Heart right ventricle (tissue), 16 donors: ENCODE measurements around the gene HYAL4. TPM values are rescaled to one million over a fixed set of nuclear protein-coding genes. Genes with fewer than 3 reads are reported as not detected.

Source experiments
- ATAC-seq, 8 donors: fragments of 200-7000 bp; cut with Tn5 transposase; one replicate each; pipeline ENCODE4 v1.9.1; 2020; ENCODE audit warnings: mild to moderate bottlenecking in 8 of 8, moderate library complexity in 8 of 8, moderate number of reproducible peaks in 1 of 8
- DNase-seq, 2 donors: peaks; one replicate each; pipeline ENCODE4 v3.0.0-alpha.2; 2020
- H3K27ac ChIP-seq, 10 donors: fragments of 200-600 bp; sonication (generic) in 2 of 10; one replicate each; pipeline versions ENCODE4 v1.5.0 to v1.8.0; 2020 to 2022; ENCODE audit warnings: mild to moderate bottlenecking in 3 of 10
- H3K27me3 ChIP-seq, 7 donors: fragments of 200-600 bp; one replicate each; pipeline ENCODE4 v1.8.0; 2021 to 2022; ENCODE audit warnings: mild to moderate bottlenecking in 2 of 7
- H3K36me3 ChIP-seq, 9 donors: fragments of 200-600 bp; sonication (generic) in 1 of 9; one replicate each; pipeline versions ENCODE4 v1.5.0 to v1.8.0; 2020 to 2022; ENCODE audit warnings: mild to moderate bottlenecking in 2 of 9
- H3K4me1 ChIP-seq, 9 donors: fragments of 200-600 bp; sonication (generic) in 1 of 9; one replicate each; pipeline versions ENCODE4 v1.5.0 to v1.8.0; 2020 to 2022; ENCODE audit warnings: mild to moderate bottlenecking in 4 of 9
- H3K4me3 ChIP-seq, 10 donors: fragments of 200-600 bp; sonication (generic) in 2 of 10; one replicate each; pipeline versions ENCODE4 v1.5.0 to v1.8.0; 2020 to 2022; ENCODE audit warnings: mild to moderate bottlenecking in 7 of 10, moderate library complexity in 2 of 10
- H3K9me3 ChIP-seq, 11 donors: fragments of 200-600 bp in 10 of 11; sonication (generic) in 2 of 11; one replicate each; pipeline versions ENCODE4 v1.5.0 to v1.8.0; 2013 to 2022; ENCODE audit warnings: mild to moderate bottlenecking in 2 of 11, control low read depth in 1 of 11, moderate library complexity in 1 of 11
- CTCF ChIP-seq, 9 donors: fragments of 200-600 bp; sonication (generic) in 2 of 9; IDR thresholded peaks; one replicate each; pipeline versions ENCODE4 v1.5.0 to v1.8.0; 2021 to 2022; ENCODE audit warnings: antibody characterized with exemption in 9 of 9, mild to moderate bottlenecking in 5 of 9, moderate library complexity in 1 of 9
- WGBS, 2 donors: extraction: QIAGEN DNeasy Blood & Tissue Kit; methylation state at CpG; one replicate each; pipeline ENCODE4 v1.1.7; 2013; ENCODE audit warnings: inconsistent platforms in 1 of 2; 5-methylcytosine and 5-hydroxymethylcytosine counted together
- intact Hi-C, 10 donors: fragments of 100-400 bp; cut with DNase I; formaldehyde crosslinking; loops; one replicate each; pipeline versions ENCODE4 v1.11.1 to v1.14.2; 2022
- polyA plus RNA-seq, 2 donors: library from polyadenylated mRNA; stranded (reverse); fragments of 200-250 nt; gene quantifications; one replicate each; pipeline ENCODE4 v1.2.3, GENCODE V29; 2013
- total RNA-seq, 10 donors: library from RNA; stranded (reverse); fragmentation: NEBNext Ultra II Directional in 3 of 10; extraction: Animal tissue kit (Norgen Biotek cat#: 25700) in 3 of 10; gene quantifications; one replicate each; pipeline versions ENCODE4 v1.2.1 to v1.2.4, GENCODE V29; 2021 to 2023
- donor health status: Arrhythmogenic right ventricular cardiomyopathy.
- donor health status: ischemic (EF 13 %, LVEDD 7.1; RV severe dilation, severe dysfunction).
- donor health status: healthy with polysubstance abuse.
- donor health status: DM: no; HTN: yes; CAD: no.
- donor health status: DM: no; HTN: no; CAD: no.
- donor health status: ischemic (EF 25% LVEDD 6.9; RV normal size, moderate dysfunction).
- donor health status: ischemic (EF 25% LVEDD 5.7; RV mildly dilated, moderate dysfunction).
- donor health status: healthy.
- donor health status: DM: yes; HTN: yes; CAD: no.
- donor health status: Ischemic cardiomyopathy.
- donor health status: ischemic (EF 35%, LVEDD 5.7; RV mildly dilated, moderate dysfunction).
- donor health status: nonischemic (EF 11% LVEDD 7.7; RV severe dilation, severe dysfunction).
- donor health status: DM: yes; HTN: yes; CAD: no.
- donor health status: PGD.
- donor health status: ischemic (EF 29% LVEDD 5.4; RV normal size, mild dysfunction).
- donor health status: nonischemic (EF 23%, LVEDD 6.1; RV moderate dilation, normal function).

HYAL4 gene
- total and polyA plus RNA-seq, 12 donors: 0.03 to 0.88 (median 0.36) TPM; not detected in 8

- Histone ChIP-seq H3K4me3 (no peak overlapping the region), H3K9me3 (peaks cover 0 to 5% (median 0%) of the 10 kb centered on the region in 11 donors), H3K36me3 (no peaks in the 10 kb centered on the region), H3K4me1 (no peaks in the 10 kb centered on the region), H3K27ac (no peak overlapping the region), H3K27me3 (no peaks in the 10 kb centered on the region)
- intact Hi-C loops: no loop called here
- ATAC-seq (no peak), DNase-seq (no peak)
- no peak for TF ChIP-seq CTCF (IDR thresholded peaks at IDR 0.05)
Observed at GRCh38 chr7:123905714-123906113, 60.7 kb downstream of the HYAL4 start.

GRCh38 chr7:123916240-123916724, 71.3 kb downstream of the HYAL4 start:
- WGBS, 2 donors: 45 to 48% methylated on average over 2 of the region's 2 CpGs
- no peak overlapping the region for H3K4me3 ChIP-seq
- DNase-seq (no peak), ATAC-seq (no peak)
- peak in 6 of 9 donors; percentile 24 to 45 (median 35) for TF ChIP-seq CTCF (IDR thresholded peaks at IDR 0.05)
- H3K27ac ChIP-seq: no peak overlapping the region
- H3K27me3 ChIP-seq: no peaks in the 10 kb centered on the region
- no peaks in the 10 kb centered on the region for H3K36me3 ChIP-seq
- no peaks in the 10 kb centered on the region for H3K4me1 ChIP-seq
- H3K9me3 ChIP-seq: no peaks in the 10 kb centered on the region
- intact Hi-C loops: no loop called here

- WGBS, 2 donors: 95 to 96% methylated on average over 12 of the region's 12 CpGs
- no peak overlapping the region for H3K27ac ChIP-seq
- H3K36me3 ChIP-seq: no peaks in the 10 kb centered on the region
- no peaks in the 10 kb centered on the region for H3K27me3 ChIP-seq
- DNase-seq (no peak), ATAC-seq (no peak)
- H3K9me3 ChIP-seq: no peaks in the 10 kb centered on the region
- intact Hi-C loops: no loop called here
- TF ChIP-seq CTCF (IDR thresholded peaks at IDR 0.05): no peak
- no peaks in the 10 kb centered on the region for H3K4me1 ChIP-seq
- no peak overlapping the region for H3K4me3 ChIP-seq
Observed at GRCh38 chr7:123917878-123918277, 72.9 kb downstream of the HYAL4 start.

- 87 to 93% methylated on average over 8 of the region's 8 CpGs for WGBS, 2 donors
- no peak for ATAC-seq
- intact Hi-C loops: no loop called here
Observed at GRCh38 chr7:123918309-123918708, 73.3 kb downstream of the HYAL4 start.

More at GRCh38 chr7:123918309-123918708, 73.3 kb downstream of the HYAL4 start:
- H3K27me3 ChIP-seq: no peaks in the 10 kb centered on the region
- no peaks in the 10 kb centered on the region for H3K9me3 ChIP-seq
- no peak for DNase-seq
- H3K27ac ChIP-seq: no peak overlapping the region
- no peak for TF ChIP-seq CTCF (IDR thresholded peaks at IDR 0.05)
- no peaks in the 10 kb centered on the region for H3K36me3 ChIP-seq
- H3K4me3 ChIP-seq: no peak overlapping the region
- H3K4me1 ChIP-seq: no peaks in the 10 kb centered on the region
